Endothelial cell of umbilical vein (primary cell): ENCODE measurements around the gene LHPP. TPM values are rescaled to one million over a fixed set of nuclear protein-coding genes. Genes with fewer than 3 reads are reported as not detected.
A peak's percentile ranks its signal among the peaks of the same experiment; 100 is the strongest.

ENCODE experiments used
- BruUV-seq: library from RNA; stranded (reverse); fragments of 400-500 nt; replicated peaks from 2 replicates; lab custom pipeline; 2021; lab: Mats Ljungman, UMichigan
- CTCF ChIA-PET: fragments of 300-600, 350-600 bp; sonication (Branson Sonifier 250); formaldehyde crosslinking; loops from one replicate; lab custom pipeline; 2021; ENCODE audit warnings: antibody characterized with exemption, inconsistent platforms; lab: Charles Lee
- POLR2A ChIA-PET: fragments of 300-600, 350-600 bp; sonication (Branson Sonifier 250); formaldehyde crosslinking; loops from one replicate; lab custom pipeline; 2021; ENCODE audit warnings: antibody characterized with exemption, inconsistent platforms; lab: Charles Lee
- DNase-seq: peaks from one replicate; pipeline ENCODE4 v3.0.0-alpha.2; 2011; ENCODE audit warnings: low read depth, low spot score
- FAIRE-seq: peaks from 2 replicates; lab custom pipeline; 2011; peaks lifted over from hg19 to GRCh38; lab: Jason Lieb, UNC
- H2AFZ ChIP-seq: 2 replicates; pipeline ENCODE4 v1.6.0; 2012; ENCODE audit warnings: low read depth, low read length, control low read depth, inconsistent platforms
- H3K27ac ChIP-seq: 2 replicates; pipeline ENCODE4 v1.5.1; 2011; ENCODE audit warnings: low read depth, mild to moderate bottlenecking, control low read depth, low read length, moderate library complexity; ENCODE audit not compliant: insufficient read depth
- H3K27me3 ChIP-seq, 2 experiments: 2 replicates each; pipeline versions ENCODE4 v1.6.0 to v1.6.1; 2011; ENCODE audit warnings: low read length in 2 of 2, mixed read lengths in 1 of 2; ENCODE audit not compliant: control insufficient read depth in 2 of 2, insufficient read depth in 2 of 2
- H3K36me3 ChIP-seq, 2 experiments: 2 replicates in 1 of 2; 3 replicates in 1 of 2; pipeline ENCODE4 v1.5.1; 2011; ENCODE audit warnings: low read length in 2 of 2, mild to moderate bottlenecking in 1 of 2, moderate library complexity in 1 of 2; ENCODE audit not compliant: control insufficient read depth in 2 of 2, insufficient read depth in 2 of 2; ENCODE audit errors: extremely low read depth in 1 of 2
- H3K4me1 ChIP-seq: 3 replicates; pipeline ENCODE4 v1.5.1; 2011; ENCODE audit warnings: mild to moderate bottlenecking, low read length; ENCODE audit not compliant: control insufficient read depth, insufficient read depth; ENCODE audit errors: extremely low read depth
- H3K4me2 ChIP-seq: 2 replicates; pipeline ENCODE4 v1.6.1; 2011; ENCODE audit warnings: low read length, control low read depth, mixed read lengths; ENCODE audit not compliant: insufficient read depth
- H3K4me3 ChIP-seq, 3 experiments: fragments of 200-600 bp in 1 of 3; sonication (generic), shearing (Covaris generic) in 1 of 3; replicated peaks in 1 of 3; 2 replicates each; pipeline ENCODE4 v1.5.1; 2011 to 2016; ENCODE audit warnings: control low read depth in 3 of 3, low read length in 3 of 3, mild to moderate bottlenecking in 2 of 3, inconsistent platforms in 1 of 3, low read depth in 1 of 3, moderate library complexity in 1 of 3; ENCODE audit not compliant: insufficient read depth in 1 of 3
- H3K79me2 ChIP-seq: 2 replicates; pipeline ENCODE4 v1.6.0; 2012; ENCODE audit warnings: low read length, inconsistent platforms; ENCODE audit not compliant: control insufficient read depth, insufficient read depth
- H3K9ac ChIP-seq: replicated peaks from 2 replicates; pipeline ENCODE3; 2011; ENCODE audit warnings: low read length, control low read depth; ENCODE audit not compliant: insufficient read depth; ENCODE audit errors: extremely low read depth
- H3K9me1 ChIP-seq: replicated peaks from 3 replicates; pipeline ENCODE4 v1.6.0; 2011; ENCODE audit warnings: mild to moderate bottlenecking, low read length; ENCODE audit not compliant: control insufficient read depth, insufficient read depth; ENCODE audit errors: extremely low read depth
- H3K9me3 ChIP-seq: replicated peaks from 2 replicates; pipeline ENCODE4 v1.5.1; 2012; ENCODE audit warnings: low read length, inconsistent platforms; ENCODE audit not compliant: control insufficient read depth, insufficient read depth
- H4K20me1 ChIP-seq: replicated peaks from 2 replicates; pipeline ENCODE3; 2011; ENCODE audit warnings: mild to moderate bottlenecking, low read length; ENCODE audit not compliant: control insufficient read depth, insufficient read depth; ENCODE audit errors: extremely low read depth
- EZH2 ChIP-seq: IDR thresholded peaks from 2 replicates; pipeline ENCODE4 v1.6.1; 2012; ENCODE audit warnings: borderline replicate concordance, low read depth, mild to moderate bottlenecking, moderate library complexity, low read length, inconsistent platforms; ENCODE audit not compliant: severe bottlenecking
- FOS ChIP-seq: IDR thresholded peaks from 2 replicates; pipeline ENCODE4 v1.6.1; 2011; ENCODE audit warnings: mild to moderate bottlenecking, low read length, moderate library complexity, borderline replicate concordance; ENCODE audit not compliant: insufficient read depth
- GATA2 ChIP-seq: IDR thresholded peaks from 2 replicates; pipeline ENCODE4 v1.7.0; 2011; ENCODE audit warnings: low read depth, mild to moderate bottlenecking, moderate library complexity, mixed read lengths, low read length; ENCODE audit not compliant: insufficient read length, insufficient read depth
- JUN ChIP-seq: IDR thresholded peaks from 2 replicates; pipeline ENCODE4 v1.6.1; 2011; ENCODE audit warnings: borderline replicate concordance, low read depth; ENCODE audit not compliant: insufficient read length, insufficient read depth
- MYC ChIP-seq: IDR thresholded peaks from one replicate; pipeline ENCODE4 v1.6.1; 2011; ENCODE audit warnings: mild to moderate bottlenecking, low read depth, low read length
- POLR2A ChIP-seq: IDR thresholded peaks from 2 replicates; pipeline ENCODE4 v1.6.1; 2012; ENCODE audit warnings: low read depth, mild to moderate bottlenecking, control low read depth, low read length
- POLR2AphosphoS5 ChIP-seq: IDR thresholded peaks from 2 replicates; pipeline ENCODE4 v1.6.1; 2012; ENCODE audit warnings: low read depth, mild to moderate bottlenecking, control low read depth, low read length, moderate library complexity; ENCODE audit not compliant: insufficient read depth
- dilution Hi-C: fragments of 300-500 bp; cut with MboI; formaldehyde crosslinking; loops from one replicate; pipeline ENCODE4 v1.15.0; 2019; ENCODE audit warnings: low sequenced_read_pairs; ENCODE audit not compliant: extremely low pct_ligation_motif_present
- intact Hi-C: fragments of 100-400 bp; cut with micrococcal nuclease; formaldehyde crosslinking; loops from one replicate; pipeline ENCODE4 v1.10.0; 2022
- polyA plus RNA-seq, 4 experiments: library from polyadenylated mRNA; depleted of rRNA in 3 of 4; stranded (reverse) in 3 of 4; unstranded in 1 of 4; fragments of >200 nt; gene quantifications; 2 replicates each; pipeline versions ENCODE4 v1.2.1 to v1.2.3, GENCODE V29; 2011 to 2012; ENCODE audit warnings: missing spikeins in 1 of 4
- total RNA-seq: library from RNA; stranded (reverse); gene quantifications from 2 replicates; pipeline ENCODE4 v1.2.3, GENCODE V29; 2021
- TF ChIP-seq, protein P1 (sequence below): IDR thresholded peaks from 2 replicates; pipeline ENCODE4 v1.6.1; 2011; ENCODE audit not compliant: insufficient read depth, insufficient read length
- TF ChIP-seq, protein P2 (sequence below), 2 donors: IDR thresholded peaks; 1 replicate in 1 of 2; 2 replicates in 1 of 2; pipeline ENCODE4 v1.5.1; 2011; ENCODE audit warnings: low read length in 2 of 2, mild to moderate bottlenecking in 2 of 2, moderate library complexity in 2 of 2, control low read depth in 1 of 2, inconsistent platforms in 1 of 2, low read depth in 1 of 2; ENCODE audit not compliant: insufficient read depth in 1 of 2; ENCODE audit errors: extremely low read depth in 1 of 2

LHPP gene
- total and polyA plus RNA-seq, 2 donors (not counting 3 experiments of a cell fraction or from before 2014, with no cell fraction given): 5.8 to 11.2 TPM

DNA sequence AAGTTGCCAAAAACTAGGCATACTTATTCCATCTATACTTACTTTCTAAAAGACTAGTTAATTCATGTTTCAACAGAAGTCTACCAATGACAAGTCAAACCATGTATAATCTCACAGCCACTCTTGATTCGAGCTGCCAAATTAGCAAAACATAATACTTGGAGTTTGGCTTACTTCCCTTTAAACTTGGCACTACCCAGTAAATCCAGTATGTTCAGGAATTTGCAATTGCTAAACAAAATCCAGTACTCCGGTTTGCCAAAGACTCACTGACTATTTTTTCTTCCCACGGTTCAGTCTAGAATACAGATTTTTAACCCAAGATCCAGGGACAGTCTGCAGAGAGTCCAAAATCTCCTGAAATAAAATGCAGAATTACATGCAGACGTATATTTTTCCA lies 47.5 kb upstream of the LHPP start:
- H2AFZ ChIP-seq: no peak overlapping the region
- no peak overlapping the region for H3K9ac ChIP-seq
- dilution Hi-C loops (no loop called here), intact Hi-C loops (loop anchor here (10.0 kb wide), 2 partner anchors 609 to 1949 kb away; partner anchors contain the start of gene HTRA1)
- no peaks in the 10 kb centered on the region for H3K9me3 ChIP-seq
- H3K27ac ChIP-seq: no peak overlapping the region
- no peak overlapping the region for H3K4me3 ChIP-seq
- no peaks in the 10 kb centered on the region for H3K36me3 ChIP-seq
- DNase-seq (peak; percentile 24), FAIRE-seq (no peak)
- no peaks in the 10 kb centered on the region for H4K20me1 ChIP-seq
- no peaks in the 10 kb centered on the region for H3K27me3 ChIP-seq
- H3K9me1 ChIP-seq: no peaks in the 10 kb centered on the region
- no peak for TF ChIP-seq POLR2A
- TF ChIP-seq, protein P1, sequence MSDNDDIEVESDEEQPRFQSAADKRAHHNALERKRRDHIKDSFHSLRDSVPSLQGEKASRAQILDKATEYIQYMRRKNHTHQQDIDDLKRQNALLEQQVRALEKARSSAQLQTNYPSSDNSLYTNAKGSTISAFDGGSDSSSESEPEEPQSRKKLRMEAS: no peak
- no peak for TF ChIP-seq POLR2AphosphoS5
- TF ChIP-seq GATA2: no peak
- no peak for TF ChIP-seq FOS
- TF ChIP-seq JUN: no peak
- TF ChIP-seq MYC: no peak
- no peak for TF ChIP-seq EZH2
- TF ChIP-seq, protein P2, sequence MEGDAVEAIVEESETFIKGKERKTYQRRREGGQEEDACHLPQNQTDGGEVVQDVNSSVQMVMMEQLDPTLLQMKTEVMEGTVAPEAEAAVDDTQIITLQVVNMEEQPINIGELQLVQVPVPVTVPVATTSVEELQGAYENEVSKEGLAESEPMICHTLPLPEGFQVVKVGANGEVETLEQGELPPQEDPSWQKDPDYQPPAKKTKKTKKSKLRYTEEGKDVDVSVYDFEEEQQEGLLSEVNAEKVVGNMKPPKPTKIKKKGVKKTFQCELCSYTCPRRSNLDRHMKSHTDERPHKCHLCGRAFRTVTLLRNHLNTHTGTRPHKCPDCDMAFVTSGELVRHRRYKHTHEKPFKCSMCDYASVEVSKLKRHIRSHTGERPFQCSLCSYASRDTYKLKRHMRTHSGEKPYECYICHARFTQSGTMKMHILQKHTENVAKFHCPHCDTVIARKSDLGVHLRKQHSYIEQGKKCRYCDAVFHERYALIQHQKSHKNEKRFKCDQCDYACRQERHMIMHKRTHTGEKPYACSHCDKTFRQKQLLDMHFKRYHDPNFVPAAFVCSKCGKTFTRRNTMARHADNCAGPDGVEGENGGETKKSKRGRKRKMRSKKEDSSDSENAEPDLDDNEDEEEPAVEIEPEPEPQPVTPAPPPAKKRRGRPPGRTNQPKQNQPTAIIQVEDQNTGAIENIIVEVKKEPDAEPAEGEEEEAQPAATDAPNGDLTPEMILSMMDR (IDR thresholded peaks at IDR 0.05; ENCODE audit: extremely low read depth in 1 of 2, insufficient read depth in 1 of 2, low read depth in 1 of 2, low read length in 2 of 2): no peak
- peaks cover 48% of the 10 kb centered on the region for H3K79me2 ChIP-seq
- ChIA-PET CTCF (interaction anchor here (2.6 to 3.5 kb wide), 2 partner anchors 10 to 25 kb away, joined by 11 to 30 read pairs; no protein-coding TSS in a partner anchor), POLR2A (no interaction called here)
- H3K4me2 ChIP-seq: no peak overlapping the region
- BruUV-seq: no TSS peak
- H3K4me1 ChIP-seq: no peaks in the 10 kb centered on the region
